Breast epithelium (tissue), 4 donors: ENCODE results near the gene CAPN2. TPM values are rescaled to one million over a fixed set of nuclear protein-coding genes. Genes with fewer than 3 reads are reported as not detected.
A peak's percentile ranks its signal among the peaks of the same experiment; 100 is the strongest.

Experiments
- DNase-seq, 2 donors: peaks; one replicate each; pipeline ENCODE4 v3.0.0-alpha.2; 2019; ENCODE audit warnings: low spot score in 2 of 2
- H3K27ac ChIP-seq, 2 donors: fragments of 200-600 bp; sonication (generic) in 1 of 2; one replicate each; pipeline ENCODE4 v1.5.1; 2016 to 2019; ENCODE audit warnings: mild to moderate bottlenecking in 1 of 2
- H3K27me3 ChIP-seq, 2 donors: fragments of 200-600 bp; sonication (generic) in 1 of 2; one replicate each; pipeline versions ENCODE4 v1.5.1 to v1.6.0; 2017 to 2019; ENCODE audit warnings: control low read depth in 1 of 2, mild to moderate bottlenecking in 1 of 2
- H3K36me3 ChIP-seq: fragments of 200-600 bp; one replicate; pipeline ENCODE4 v1.5.1; 2019
- H3K4me1 ChIP-seq, 2 donors: fragments of 200-600 bp; sonication (generic); one replicate each; pipeline ENCODE4 v1.5.1; 2016 to 2019; ENCODE audit warnings: control low read depth in 1 of 2
- H3K4me3 ChIP-seq, 3 donors: fragments of 200-600 bp; sonication (generic); 1 replicate in 2 of 3; 2 replicates in 1 of 3; pipeline ENCODE4 v1.5.1; 2016 to 2019; ENCODE audit warnings: mild to moderate bottlenecking in 3 of 3, moderate library complexity in 2 of 3
- H3K9me3 ChIP-seq, 2 donors: fragments of 200-600 bp; sonication (generic) in 1 of 2; one replicate each; pipeline ENCODE4 v1.5.1; 2016 to 2019; ENCODE audit warnings: control low read depth in 1 of 2
- POLR2A ChIP-seq: fragments of 450-650 bp; IDR thresholded peaks from one replicate; pipeline ENCODE4 v1.6.1; 2016; ENCODE audit warnings: antibody characterized with exemption, mild to moderate bottlenecking, moderate library complexity
- POLR2AphosphoS5 ChIP-seq, 3 donors: sonication (generic); formaldehyde crosslinking; IDR thresholded peaks; one replicate each; pipeline ENCODE4 v1.6.1; 2017; ENCODE audit warnings: antibody characterized with exemption in 3 of 3
- intact Hi-C: fragments of 100-400 bp; cut with DNase I; formaldehyde crosslinking; loops from one replicate; pipeline ENCODE4 v1.15.1; 2023; ENCODE audit warnings: low total_unique reads
- total RNA-seq, 3 donors: library from RNA; depleted of rRNA; stranded (reverse); fragments of >200 nt; gene quantifications; one replicate each; pipeline ENCODE4 v1.1.0, GENCODE V29; 2016
- TF ChIP-seq, protein P1 (sequence below), 3 donors: fragments of 450-650 bp; IDR thresholded peaks; one replicate each; pipeline ENCODE4 v1.5.1; 2016 to 2017; ENCODE audit warnings: antibody characterized with exemption in 3 of 3, mild to moderate bottlenecking in 3 of 3, moderate library complexity in 3 of 3

CAPN2 gene
- total RNA-seq, 3 donors from 2014 or later = 162 to 192 (median 164) TPM

DNA sequence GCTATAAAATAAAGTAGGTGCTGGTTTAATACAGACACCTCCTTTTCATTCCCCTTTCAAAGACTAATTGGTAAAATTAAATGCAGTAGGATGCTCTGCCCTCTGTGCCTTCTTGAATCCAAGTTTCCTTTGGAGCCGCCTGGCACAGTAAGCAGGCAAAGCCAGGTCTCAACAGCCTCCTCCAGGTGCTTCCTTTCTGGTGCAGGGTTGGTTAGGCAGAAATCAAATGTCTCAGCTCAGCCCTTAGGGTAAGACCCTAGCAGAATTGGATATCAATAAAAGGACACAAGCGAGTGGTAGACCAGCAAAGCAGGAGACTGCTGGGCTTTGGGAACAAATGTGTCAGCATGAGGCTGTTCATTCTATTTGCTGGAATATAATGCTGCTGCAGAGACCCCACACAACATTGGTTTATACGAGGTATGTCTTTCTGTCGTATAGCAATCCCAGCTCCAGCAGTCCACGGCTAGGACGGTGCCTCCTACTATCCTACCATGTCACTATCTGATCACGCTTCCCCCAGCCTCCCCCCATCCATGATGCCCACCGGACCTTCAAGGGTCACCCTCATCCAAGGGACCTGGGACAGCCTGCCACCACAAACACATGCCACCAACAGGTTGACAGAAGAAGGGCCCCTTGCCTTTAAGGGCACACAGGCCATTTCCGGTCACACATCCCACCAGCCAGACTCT is 58.4 kb downstream of the CAPN2 start:
- Histone ChIP-seq H3K27ac (peak overlapping the region; percentile 57 to 82), H3K4me3 (no peak overlapping the region), H3K9me3 (no peaks in the 10 kb centered on the region), H3K36me3 (no peaks in the 10 kb centered on the region), H3K27me3 (no peaks in the 10 kb centered on the region), H3K4me1 (no peaks in the 10 kb centered on the region)
- DNase-seq = peak in 1 of 2 donors; percentile 11
- TF ChIP-seq, protein P1, sequence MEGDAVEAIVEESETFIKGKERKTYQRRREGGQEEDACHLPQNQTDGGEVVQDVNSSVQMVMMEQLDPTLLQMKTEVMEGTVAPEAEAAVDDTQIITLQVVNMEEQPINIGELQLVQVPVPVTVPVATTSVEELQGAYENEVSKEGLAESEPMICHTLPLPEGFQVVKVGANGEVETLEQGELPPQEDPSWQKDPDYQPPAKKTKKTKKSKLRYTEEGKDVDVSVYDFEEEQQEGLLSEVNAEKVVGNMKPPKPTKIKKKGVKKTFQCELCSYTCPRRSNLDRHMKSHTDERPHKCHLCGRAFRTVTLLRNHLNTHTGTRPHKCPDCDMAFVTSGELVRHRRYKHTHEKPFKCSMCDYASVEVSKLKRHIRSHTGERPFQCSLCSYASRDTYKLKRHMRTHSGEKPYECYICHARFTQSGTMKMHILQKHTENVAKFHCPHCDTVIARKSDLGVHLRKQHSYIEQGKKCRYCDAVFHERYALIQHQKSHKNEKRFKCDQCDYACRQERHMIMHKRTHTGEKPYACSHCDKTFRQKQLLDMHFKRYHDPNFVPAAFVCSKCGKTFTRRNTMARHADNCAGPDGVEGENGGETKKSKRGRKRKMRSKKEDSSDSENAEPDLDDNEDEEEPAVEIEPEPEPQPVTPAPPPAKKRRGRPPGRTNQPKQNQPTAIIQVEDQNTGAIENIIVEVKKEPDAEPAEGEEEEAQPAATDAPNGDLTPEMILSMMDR (IDR thresholded peaks at IDR 0.05) = no peak
- TF ChIP-seq POLR2AphosphoS5 (IDR thresholded peaks at IDR 0.05) = no peak
- no peak for TF ChIP-seq POLR2A
- intact Hi-C loops = no loop called here

DNA sequence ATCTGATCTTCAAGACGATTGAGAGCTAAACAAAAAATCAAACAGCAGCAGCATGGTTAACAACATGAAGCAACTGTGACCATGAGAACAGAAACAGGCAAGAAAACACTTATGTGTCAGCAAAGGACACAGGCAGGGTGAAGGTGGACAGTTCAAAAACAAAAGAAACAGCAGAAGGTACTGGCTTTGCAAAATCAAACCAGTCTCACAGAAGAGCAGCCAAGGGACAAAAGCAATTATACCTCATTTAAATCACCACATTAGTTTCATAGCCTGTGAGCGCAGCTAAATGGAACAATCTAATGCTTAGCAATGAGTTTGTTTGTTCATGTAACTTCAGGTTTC is 59.1 kb downstream of the CAPN2 start:
- Histone ChIP-seq H3K36me3 (no peaks in the 10 kb centered on the region), H3K4me1 (no peaks in the 10 kb centered on the region), H3K9me3 (no peaks in the 10 kb centered on the region), H3K27ac (peak overlapping the region; percentile 57 to 82), H3K4me3 (no peak overlapping the region), H3K27me3 (no peaks in the 10 kb centered on the region)
- TF ChIP-seq, protein P1 (IDR thresholded peaks at IDR 0.05) = no peak
- TF ChIP-seq POLR2A = no peak
- no peak for TF ChIP-seq POLR2AphosphoS5 (IDR thresholded peaks at IDR 0.05)
- intact Hi-C loops = no loop called here
- no peak for DNase-seq

DNA sequence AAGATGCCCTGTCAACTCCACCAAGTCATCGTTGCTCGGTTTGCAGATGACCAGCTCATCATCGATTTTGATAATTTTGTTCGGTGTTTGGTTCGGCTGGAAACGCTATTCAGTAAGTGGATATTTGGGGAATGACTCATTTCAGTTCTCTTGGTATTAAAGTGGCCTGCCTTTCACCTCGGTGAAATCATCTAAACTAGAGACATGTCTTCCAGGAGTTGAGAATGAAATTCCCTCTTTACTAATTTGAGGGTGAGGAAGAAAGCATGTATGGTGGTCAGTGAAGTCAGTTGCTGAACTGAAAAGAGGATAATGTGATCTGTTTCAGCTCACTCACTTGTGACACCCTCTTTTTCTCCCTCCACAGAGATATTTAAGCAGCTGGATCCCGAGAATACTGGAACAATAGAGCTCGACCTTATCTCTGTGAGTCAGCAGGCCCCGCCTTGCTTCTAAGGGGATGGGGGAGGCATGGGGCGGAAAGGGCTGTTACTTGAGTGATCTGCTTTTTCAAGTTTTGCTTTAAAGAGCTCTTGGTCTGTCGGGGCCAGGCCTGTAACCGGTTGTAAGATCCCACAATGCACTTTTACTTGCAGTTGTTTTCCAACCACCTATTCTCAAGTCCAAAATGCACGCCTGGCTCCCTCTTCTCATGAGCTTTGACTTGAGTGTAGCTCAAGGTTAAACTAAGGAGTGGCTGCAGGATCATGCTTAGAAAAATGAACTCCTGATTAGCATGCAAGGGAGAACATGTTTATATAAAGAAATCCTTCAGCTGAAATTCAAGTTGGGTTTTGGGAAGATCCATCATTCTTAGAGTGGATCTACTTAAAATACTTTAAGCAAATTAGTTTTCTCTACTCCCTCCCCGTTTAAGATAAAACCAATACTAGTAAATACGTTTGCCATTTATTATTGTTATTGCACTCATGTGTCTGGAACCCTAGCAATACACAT is 59.8 kb downstream of the CAPN2 start:
- Histone ChIP-seq H3K36me3 (no peaks in the 10 kb centered on the region), H3K4me3 (no peak overlapping the region), H3K4me1 (no peaks in the 10 kb centered on the region), H3K27ac (peak overlapping the region; percentile 57 to 82), H3K9me3 (no peaks in the 10 kb centered on the region), H3K27me3 (no peaks in the 10 kb centered on the region)
- TF ChIP-seq POLR2A (no peak), POLR2AphosphoS5 (IDR thresholded peaks at IDR 0.05) (peak in 1 of 3 donors; percentile 25)
- intact Hi-C loops = no loop called here
- DNase-seq = peak in 1 of 2 donors; percentile 21

- intact Hi-C loops = no loop called here
- H3K4me3 ChIP-seq = no peak overlapping the region
- no peaks in the 10 kb centered on the region for H3K4me1 ChIP-seq
- no peaks in the 10 kb centered on the region for H3K36me3 ChIP-seq
- no peak for DNase-seq
- no peaks in the 10 kb centered on the region for H3K9me3 ChIP-seq
- H3K27ac ChIP-seq = peak overlapping the region; percentile 48 to 82
- no peak for TF ChIP-seq POLR2A
- H3K27me3 ChIP-seq = no peaks in the 10 kb centered on the region
Observed at GRCh38 chr1:223772771-223773160, 60.4 kb downstream of the CAPN2 start.

GRCh38 chr1:223774134-223774814 is 61.9 kb downstream of the CAPN2 start:
- DNase-seq = no peak
- Histone ChIP-seq H3K36me3 (no peaks in the 10 kb centered on the region), H3K27me3 (no peaks in the 10 kb centered on the region), H3K9me3 (no peaks in the 10 kb centered on the region), H3K27ac (peak overlapping the region in 1 of 2 donors; percentile 15), H3K4me3 (no peak overlapping the region), H3K4me1 (no peaks in the 10 kb centered on the region)
- no peak for TF ChIP-seq POLR2AphosphoS5 (IDR thresholded peaks at IDR 0.05)
- TF ChIP-seq POLR2A = no peak
- TF ChIP-seq, protein P1 (IDR thresholded peaks at IDR 0.05) = no peak
- intact Hi-C loops = no loop called here
